Mammary epithelial cell (primary cell): Measurements from ENCODE around the gene NCOA1.

Experiments used
- CTCF ChIP-seq, 2 donors: IDR thresholded peaks in 1 of 2; conservative IDR thresholded peaks in 1 of 2; 2 replicates each; pipeline ENCODE4 v1.5.1; 2011 to 2012; ENCODE audit warnings: inconsistent platforms in 2 of 2, low read length in 2 of 2, mild to moderate bottlenecking in 2 of 2, control low read depth in 1 of 2, low read depth in 1 of 2; ENCODE audit not compliant: insufficient read depth in 1 of 2; ENCODE audit errors: extremely low read depth in 1 of 2
- EZH2 ChIP-seq: IDR thresholded peaks from 2 replicates; pipeline ENCODE4 v1.6.1; 2012; ENCODE audit warnings: low read length, inconsistent platforms, borderline replicate concordance

GRCh38 chr2:24511198-24511597 is 20.1 kb downstream of the NCOA1 start:
- TF ChIP-seq CTCF (conservative IDR thresholded peaks at IDR 0.05 in 1 of 2, IDR thresholded peaks at IDR 0.05 in 1 of 2; ENCODE audit: extremely low read depth in 1 of 2, insufficient read depth in 1 of 2, low read depth in 1 of 2, low read length in 2 of 2): no peak
- no peak for TF ChIP-seq EZH2
